ENCODE measurements around the gene GIPC1. TPM values are rescaled to one million over a fixed set of nuclear protein-coding genes. Genes with fewer than 3 reads are reported as not detected.
"Not testable (repeated sequence)": the region's sequence is repeated elsewhere in the genome, so short reads cannot be mapped to it uniquely, and the experiment has no call there.

The GIPC1 gene
- total and polyA plus RNA-seq, 4 experiments from 2014 or later, result 32.3 to 63.6 (median 42.0) TPM

GRCh38 chr19:14471436-14472187, 24.3 kb downstream of the GIPC1 start:
- ChIA-PET POLR2A (ENCODE audit: partially characterized antibody) (interaction anchor here (0.9 to 2.6 kb wide), 9 partner anchors 9 to 58 kb away, joined by 3 to 17 read pairs (median 6); partner anchors contain the start of genes DDX39A, DNAJB1, PKN1 and TECR), CTCF (ENCODE audit: partially characterized antibody) (interaction anchor here (1.0 to 2.6 kb wide), 16 partner anchors 9 to 592 kb away, joined by 3 to 28 read pairs (median 4); partner anchors contain the start of genes ASF1B, DDX39A and PKN1)
- Histone ChIP-seq H3K27me3 (ENCODE audit: insufficient read depth, low read length) (peaks cover 14% of the 10 kb centered on the region), H3K9me3 (ENCODE audit: control insufficient read depth in 1 of 2, low read length in 2 of 2) (no peaks in the 10 kb centered on the region), H3K4me3 (ENCODE audit: low read length in 2 of 2) (no peak overlapping the region), H3K4me1 (ENCODE audit: insufficient read depth, low read length) (peaks cover 36% of the 10 kb centered on the region), H3K36me3 (ENCODE audit: insufficient read depth, low read length) (peaks cover 28% of the 10 kb centered on the region), H3K27ac (ENCODE audit: low read depth, low read length) (no peak overlapping the region)
- intact Hi-C loops (cut with micrococcal nuclease), result loop anchor here (1.0 to 5.0 kb wide), 3 partner anchors 39 to 110 kb away; partner anchors contain the start of gene DDX39A
- H3K36me3 Mint-ChIP-seq, result peaks cover 18 to 31% of the 10 kb centered on the region in 2 donors
- DNase-seq, result no peak
- H3K9me3 Mint-ChIP-seq, result no peaks in the 10 kb centered on the region
- no peak overlapping the region for H3K27ac Mint-ChIP-seq
- H3K4me1 Mint-ChIP-seq, result peaks cover 13 to 33% (median 23%) of the 10 kb centered on the region in 4 donors
- peak overlapping the region in 2 of 8 donors; percentile 41 to 52 for H3K4me3 Mint-ChIP-seq
- peaks cover 7 to 19% of the 10 kb centered on the region in 2 donors for H3K27me3 Mint-ChIP-seq

DNA sequence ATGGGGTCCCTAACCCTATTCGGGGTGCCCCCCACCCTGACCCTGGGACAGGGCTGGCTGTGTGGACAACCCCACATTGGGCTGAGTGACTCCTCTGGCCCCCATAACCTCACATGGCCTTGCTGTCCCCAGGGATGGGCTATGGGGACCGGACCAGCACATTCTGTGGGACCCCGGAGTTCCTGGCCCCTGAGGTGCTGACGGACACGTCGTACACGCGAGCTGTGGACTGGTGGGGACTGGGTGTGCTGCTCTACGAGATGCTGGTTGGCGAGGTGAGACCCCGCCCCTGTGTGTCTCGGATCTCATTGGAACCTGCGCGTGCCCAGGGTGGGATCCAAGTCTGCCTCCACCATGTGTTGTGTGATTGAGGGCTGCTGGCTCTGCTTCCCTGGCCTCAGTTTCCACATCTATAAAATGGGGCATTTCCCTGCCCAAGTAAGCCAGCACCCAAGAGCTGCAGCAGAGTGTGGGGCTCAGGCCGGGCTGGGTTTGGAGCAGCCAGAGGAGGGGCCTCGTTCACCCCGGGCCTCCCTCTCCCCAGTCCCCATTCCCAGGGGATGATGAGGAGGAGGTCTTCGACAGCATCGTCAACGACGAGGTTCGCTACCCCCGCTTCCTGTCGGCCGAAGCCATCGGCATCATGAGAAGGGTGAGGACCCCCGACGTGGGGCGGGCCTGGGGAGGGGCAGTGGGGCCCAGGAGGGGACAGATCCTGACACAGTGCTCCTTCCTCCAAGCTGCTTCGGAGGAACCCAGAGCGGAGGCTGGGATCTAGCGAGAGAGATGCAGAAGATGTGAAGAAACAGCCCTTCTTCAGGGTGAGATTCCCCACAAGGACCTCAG, 25.7 kb downstream of the GIPC1 start:
- Mint-ChIP-seq H3K9me3 (no peaks in the 10 kb centered on the region), H3K36me3 (peaks cover 15 to 34% of the 10 kb centered on the region in 2 donors), H3K4me3 (peak overlapping the region in 1 of 8 donors; percentile 42), H3K27me3 (peaks cover 7 to 13% of the 10 kb centered on the region in 2 donors), H3K27ac (no peak overlapping the region), H3K4me1 (peaks cover 9 to 20% (median 14%) of the 10 kb centered on the region in 4 donors)
- Histone ChIP-seq H3K4me1 (ENCODE audit: insufficient read depth, low read length) (peaks cover 26% of the 10 kb centered on the region), H3K9me3 (ENCODE audit: control insufficient read depth in 1 of 2, low read length in 2 of 2) (no peaks in the 10 kb centered on the region), H3K27me3 (ENCODE audit: insufficient read depth, low read length) (peaks cover 14% of the 10 kb centered on the region), H3K4me3 (ENCODE audit: low read length in 2 of 2) (no peak overlapping the region), H3K36me3 (ENCODE audit: insufficient read depth, low read length) (peaks cover 34% of the 10 kb centered on the region), H3K27ac (ENCODE audit: low read depth, low read length) (no peak overlapping the region)
- intact Hi-C loops (cut with micrococcal nuclease), result loop anchor here (5.0 kb wide), 1 partner anchor 53 kb away; the partner anchor contains the start of gene DDX39A
- ChIA-PET CTCF (ENCODE audit: partially characterized antibody) (interaction anchor here (0.6 to 1.1 kb wide), 2 partner anchors 86 to 108 kb away, joined by 3 read pairs; no protein-coding TSS in a partner anchor), POLR2A (ENCODE audit: partially characterized antibody) (no interaction called here)
- DNase-seq, result no peak

GRCh38 chr19:14467816-14468215, 28.1 kb downstream of the GIPC1 start:
- H3K27ac ChIP-seq (ENCODE audit: low read depth, low read length), result no peak overlapping the region
- Mint-ChIP-seq H3K9me3 (no peaks in the 10 kb centered on the region), H3K27me3 (peaks cover under 1 to 3% of the 10 kb centered on the region in 2 donors), H3K27ac (peak overlapping the region in 1 of 7 donors; percentile 53), H3K36me3 (peaks cover 22 to 53% of the 10 kb centered on the region in 2 donors), H3K4me3 (no peak overlapping the region), H3K4me1 (peaks cover 0 to 7% (median 4%) of the 10 kb centered on the region in 4 donors)
- intact Hi-C loops (cut with micrococcal nuclease), result no loop called here
- peaks cover 12% of the 10 kb centered on the region for H3K4me1 ChIP-seq (ENCODE audit: insufficient read depth, low read length)
- H3K4me3 ChIP-seq (ENCODE audit: low read length in 2 of 2), result no peak overlapping the region
- POLR2A ChIA-PET (ENCODE audit: partially characterized antibody), result no interaction called here
- H3K9me3 ChIP-seq (ENCODE audit: control insufficient read depth in 1 of 2, low read length in 2 of 2), result no peaks in the 10 kb centered on the region
- DNase-seq, result no peak
- H3K27me3 ChIP-seq (ENCODE audit: insufficient read depth, low read length), result peaks cover 2% of the 10 kb centered on the region
- CTCF ChIA-PET (ENCODE audit: partially characterized antibody), result interaction anchor here (0.8 to 2.8 kb wide), 7 partner anchors 8 to 331 kb away, joined by 3 to 23 read pairs (median 4); partner anchors contain the start of gene ASF1B
- H3K36me3 ChIP-seq (ENCODE audit: insufficient read depth, low read length), result peaks cover 52% of the 10 kb centered on the region

GRCh38 chr19:14467391-14467790, 28.5 kb downstream of the GIPC1 start:
- intact Hi-C loops (cut with micrococcal nuclease), result no loop called here
- CTCF ChIA-PET (ENCODE audit: partially characterized antibody), result interaction anchor here (1.2 to 2.8 kb wide), 4 partner anchors 12 to 331 kb away, joined by 3 to 23 read pairs (median 6); partner anchors contain the start of gene ASF1B
- H3K9me3 Mint-ChIP-seq, result no peaks in the 10 kb centered on the region
- no peak overlapping the region for H3K4me3 Mint-ChIP-seq
- no peaks in the 10 kb centered on the region for H3K27me3 ChIP-seq (ENCODE audit: insufficient read depth, low read length)
- DNase-seq, result no peak
- peaks cover 26 to 57% of the 10 kb centered on the region in 2 donors for H3K36me3 Mint-ChIP-seq
- H3K36me3 ChIP-seq (ENCODE audit: insufficient read depth, low read length), result peaks cover 52% of the 10 kb centered on the region
- no peak overlapping the region for H3K27ac ChIP-seq (ENCODE audit: low read depth, low read length)
- H3K27me3 Mint-ChIP-seq, result no peaks in the 10 kb centered on the region
- no peak overlapping the region for H3K27ac Mint-ChIP-seq
- POLR2A ChIA-PET (ENCODE audit: partially characterized antibody), result no interaction called here
- peaks cover 7% of the 10 kb centered on the region for H3K4me1 ChIP-seq (ENCODE audit: insufficient read depth, low read length)
- H3K9me3 ChIP-seq (ENCODE audit: control insufficient read depth in 1 of 2, low read length in 2 of 2), result no peaks in the 10 kb centered on the region
- no peak overlapping the region for H3K4me3 ChIP-seq (ENCODE audit: low read length in 2 of 2)
- peaks cover 0 to 5% (median 1%) of the 10 kb centered on the region in 4 donors for H3K4me1 Mint-ChIP-seq

DNA sequence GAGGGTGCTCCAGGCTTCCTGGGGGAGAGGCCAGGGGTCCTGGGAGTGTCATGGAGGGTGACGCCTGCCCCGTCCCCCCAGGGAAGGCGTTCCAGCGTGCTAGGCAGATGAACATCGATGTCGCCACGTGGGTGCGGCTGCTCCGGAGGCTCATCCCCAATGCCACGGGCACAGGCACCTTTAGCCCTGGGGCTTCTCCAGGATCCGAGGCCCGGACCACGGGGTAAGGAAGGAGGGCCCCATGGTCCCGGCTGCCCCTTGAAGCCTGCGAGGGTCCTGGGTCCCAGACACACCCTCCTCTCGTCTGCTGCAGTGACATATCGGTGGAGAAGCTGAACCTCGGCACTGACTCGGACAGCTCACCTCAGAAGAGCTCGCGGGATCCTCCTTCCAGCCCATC, 32.2 kb downstream of the GIPC1 start:
- Histone ChIP-seq H3K4me3 (ENCODE audit: low read length in 2 of 2) (no peak overlapping the region), H3K27me3 (ENCODE audit: insufficient read depth, low read length) (no peaks in the 10 kb centered on the region), H3K4me1 (ENCODE audit: insufficient read depth, low read length) (no peaks in the 10 kb centered on the region), H3K9me3 (ENCODE audit: control insufficient read depth in 1 of 2, low read length in 2 of 2) (no peaks in the 10 kb centered on the region), H3K36me3 (ENCODE audit: insufficient read depth, low read length) (peaks cover 49% of the 10 kb centered on the region), H3K27ac (ENCODE audit: low read depth, low read length) (no peak overlapping the region)
- intact Hi-C loops (cut with micrococcal nuclease), result no loop called here
- H3K4me1 Mint-ChIP-seq, result peaks cover 0 to 7% (median 2%) of the 10 kb centered on the region in 4 donors
- H3K27ac Mint-ChIP-seq, result no peak overlapping the region
- ChIA-PET CTCF (ENCODE audit: partially characterized antibody) (interaction anchor here (2.0 kb wide), 1 partner anchor 8 kb away, joined by 6 read pairs; no protein-coding TSS in a partner anchor), POLR2A (ENCODE audit: partially characterized antibody) (no interaction called here)
- no peak for DNase-seq
- peaks cover 39 to 63% of the 10 kb centered on the region in 2 donors for H3K36me3 Mint-ChIP-seq
- H3K27me3 Mint-ChIP-seq, result no peaks in the 10 kb centered on the region
- peaks cover 0 to 1% (median 0%) of the 10 kb centered on the region in 8 donors for H3K9me3 Mint-ChIP-seq
- no peak overlapping the region for H3K4me3 Mint-ChIP-seq

- H3K4me3 Mint-ChIP-seq; DNase-seq; H3K27me3 Mint-ChIP-seq; intact Hi-C loops (cut with micrococcal nuclease); H3K4me3 ChIP-seq (ENCODE audit: low read length in 2 of 2); H3K27ac Mint-ChIP-seq; H3K9me3 ChIP-seq (ENCODE audit: control insufficient read depth in 1 of 2, low read length in 2 of 2); H3K9me3 Mint-ChIP-seq; H3K4me1 Mint-ChIP-seq; H3K4me1 ChIP-seq (ENCODE audit: insufficient read depth, low read length); POLR2A ChIA-PET (ENCODE audit: partially characterized antibody); H3K27me3 ChIP-seq (ENCODE audit: insufficient read depth, low read length); H3K27ac ChIP-seq (ENCODE audit: low read depth, low read length): not testable (repeated sequence)
- CTCF ChIA-PET (ENCODE audit: partially characterized antibody), result interaction anchor here (2.0 kb wide), 1 partner anchor 10 kb away, joined by 6 read pairs; no protein-coding TSS in a partner anchor
- H3K36me3 Mint-ChIP-seq, result peaks cover 39 to 67% of the 10 kb centered on the region in 2 donors
- peaks cover 51% of the 10 kb centered on the region for H3K36me3 ChIP-seq (ENCODE audit: insufficient read depth, low read length)
Measured at GRCh38 chr19:14462401-14462800, 33.5 kb downstream of the GIPC1 start.

All from CD4-positive, alpha-beta memory T cell (primary cell).